Keratinocyte (primary cell): ENCODE measurements around the gene ATG10. TPM values are rescaled to one million over a fixed set of nuclear protein-coding genes. Genes with fewer than 3 reads are reported as not detected.

Experiments used
- DNase-seq: peaks from one replicate; pipeline ENCODE4 v3.0.0-alpha.2; 2011; ENCODE audit warnings: low read depth, missing footprints, low spot score
- FAIRE-seq: peaks from 2 replicates; lab custom pipeline; 2011; peaks lifted over from hg19 to GRCh38; lab: Jason Lieb, UNC
- H2AFZ ChIP-seq: 2 replicates; pipeline ENCODE4 v1.6.0; 2012; ENCODE audit warnings: low read length, control low read depth, inconsistent platforms; ENCODE audit not compliant: control insufficient read depth
- H3K27ac ChIP-seq: 2 replicates; pipeline ENCODE4 v1.5.1; 2011; ENCODE audit warnings: low read length; ENCODE audit not compliant: control insufficient read depth, insufficient read depth
- H3K27me3 ChIP-seq: 3 replicates; pipeline ENCODE4 v1.6.0; 2011; ENCODE audit warnings: low read length; ENCODE audit not compliant: control insufficient read depth, insufficient read depth; ENCODE audit errors: extremely low read depth
- H3K36me3 ChIP-seq, 2 experiments: 2 replicates in 1 of 2; 3 replicates in 1 of 2; pipeline ENCODE4 v1.5.1; 2011; ENCODE audit warnings: low read length in 2 of 2, mild to moderate bottlenecking in 1 of 2; ENCODE audit not compliant: control insufficient read depth in 2 of 2, insufficient read depth in 2 of 2; ENCODE audit errors: extremely low read depth in 1 of 2
- H3K4me1 ChIP-seq: 3 replicates; pipeline ENCODE4 v1.5.1; 2011; ENCODE audit warnings: low read length; ENCODE audit not compliant: control insufficient read depth, insufficient read depth; ENCODE audit errors: extremely low read depth
- H3K4me2 ChIP-seq: 3 replicates; pipeline ENCODE4 v1.6.0; 2011; ENCODE audit warnings: low read depth, low read length; ENCODE audit not compliant: control insufficient read depth, insufficient read depth; ENCODE audit errors: extremely low read depth
- H3K4me3 ChIP-seq, 3 experiments: fragments of 200-600 bp in 1 of 3; sonication (generic) in 1 of 3; 2 replicates in 2 of 3; 3 replicates in 1 of 3; pipeline ENCODE4 v1.5.1; 2011 to 2016; ENCODE audit warnings: low read length in 3 of 3, mild to moderate bottlenecking in 3 of 3, control low read depth in 2 of 3, inconsistent platforms in 1 of 3, low read depth in 1 of 3, mixed read lengths in 1 of 3, mixed run types in 1 of 3, moderate library complexity in 1 of 3; ENCODE audit not compliant: control insufficient read depth in 2 of 3, insufficient read depth in 2 of 3; ENCODE audit errors: extremely low read depth in 1 of 3
- H3K79me2 ChIP-seq: 2 replicates; pipeline ENCODE4 v1.6.0; 2012; ENCODE audit warnings: low read length; ENCODE audit not compliant: control insufficient read depth, insufficient read depth
- H3K9ac ChIP-seq: 3 replicates; pipeline ENCODE4 v1.6.0; 2011; ENCODE audit warnings: low read length; ENCODE audit not compliant: control insufficient read depth, insufficient read depth; ENCODE audit errors: extremely low read depth
- H3K9me1 ChIP-seq: 3 replicates; pipeline ENCODE4 v1.6.0; 2011; ENCODE audit warnings: low read length; ENCODE audit not compliant: control insufficient read depth, insufficient read depth; ENCODE audit errors: extremely low read depth
- H3K9me3 ChIP-seq: 2 replicates; pipeline ENCODE4 v1.5.1; 2012; ENCODE audit warnings: low read depth, low read length; ENCODE audit not compliant: control insufficient read depth
- H4K20me1 ChIP-seq: 3 replicates; pipeline ENCODE4 v1.6.0; 2011; ENCODE audit warnings: low read length; ENCODE audit not compliant: control insufficient read depth, insufficient read depth; ENCODE audit errors: extremely low read depth
- CTCF ChIP-seq, 3 experiments: IDR thresholded peaks in 1 of 3; conservative IDR thresholded peaks in 1 of 3; optimal IDR thresholded peaks in 1 of 3; 2 replicates in 2 of 3; 3 replicates in 1 of 3; pipeline versions ENCODE3 to v1.5.1; 2011; ENCODE audit warnings: low read length in 3 of 3, mild to moderate bottlenecking in 3 of 3, moderate library complexity in 2 of 3, control low read depth in 1 of 3, inconsistent platforms in 1 of 3; ENCODE audit not compliant: insufficient read depth in 2 of 3; ENCODE audit errors: extremely low read depth in 1 of 3
- EZH2 ChIP-seq: IDR thresholded peaks from one replicate; pipeline ENCODE4 v1.6.1; 2012; ENCODE audit warnings: inconsistent platforms, mild to moderate bottlenecking, low read length, moderate library complexity
- dilution Hi-C: fragments of 300-500 bp; cut with MboI; formaldehyde crosslinking; loops from one replicate; pipeline ENCODE4 v1.7.0; 2020; ENCODE audit warnings: low sequenced_read_pairs; ENCODE audit not compliant: extremely low pct_ligation_motif_present
- polyA plus RNA-seq, 5 experiments: library from polyadenylated mRNA; depleted of rRNA in 3 of 5; stranded (reverse) in 3 of 5; stranded (forward) in 1 of 5; unstranded in 1 of 5; fragments of >200 nt; gene quantifications; 1 replicate in 1 of 5; 2 replicates in 3 of 5; 3 replicates in 1 of 5; pipeline versions ENCODE4 v1.2.1 to v1.2.3, GENCODE V29; 2011 to 2012; ENCODE audit warnings: missing spikeins in 2 of 5, low read depth in 1 of 5, low replicate concordance in 1 of 5

ATG10 gene
- polyA plus RNA-seq, 1 donor (not counting 4 experiments of a cell fraction or from before 2014, with no cell fraction given): 5.4 TPM

- peak overlapping the region; percentile 81 to 87 (median 86) for H3K4me3 ChIP-seq
- H3K4me2 ChIP-seq: peak overlapping the region; percentile 90
- no peaks in the 10 kb centered on the region for H4K20me1 ChIP-seq
- no peaks in the 10 kb centered on the region for H3K27me3 ChIP-seq
- peaks cover 4% of the 10 kb centered on the region for H3K4me1 ChIP-seq
- peak overlapping the region; percentile 87 for H3K27ac ChIP-seq
- H3K79me2 ChIP-seq: no peaks in the 10 kb centered on the region
- FAIRE-seq (no peak), DNase-seq (no peak)
- no peaks in the 10 kb centered on the region for H3K9me3 ChIP-seq
- H3K9ac ChIP-seq: peak overlapping the region; percentile 92
- no peak for TF ChIP-seq EZH2
- no peak for TF ChIP-seq CTCF (optimal IDR thresholded peaks at IDR 0.05 in 1 of 3, IDR thresholded peaks at IDR 0.05 in 1 of 3, conservative IDR thresholded peaks at IDR 0.05 in 1 of 3; ENCODE audit: extremely low read depth in 1 of 3, insufficient read depth in 2 of 3, low read length in 3 of 3)
- dilution Hi-C loops: no loop called here
- peak overlapping the region; percentile 94 for H2AFZ ChIP-seq
- H3K36me3 ChIP-seq: peaks cover 0 to 1% of the 10 kb centered on the region in 2 experiments
- H3K9me1 ChIP-seq: no peaks in the 10 kb centered on the region
Observed at GRCh38 chr5:81972492-81972783, 615 bp downstream of the ATG10 start.

- dilution Hi-C loops: no loop called here
- no peak overlapping the region for H2AFZ ChIP-seq
- TF ChIP-seq CTCF (optimal IDR thresholded peaks at IDR 0.05 in 1 of 3, IDR thresholded peaks at IDR 0.05 in 1 of 3, conservative IDR thresholded peaks at IDR 0.05 in 1 of 3; ENCODE audit: extremely low read depth in 1 of 3, insufficient read depth in 2 of 3, low read length in 3 of 3) (no peak), EZH2 (no peak)
- no peak overlapping the region for H3K27ac ChIP-seq
- no peak overlapping the region for H3K9ac ChIP-seq
- no peak overlapping the region for H3K4me3 ChIP-seq
- no peaks in the 10 kb centered on the region for H4K20me1 ChIP-seq
- no peak for DNase-seq
- H3K79me2 ChIP-seq: no peaks in the 10 kb centered on the region
- H3K36me3 ChIP-seq: peaks cover 0 to 1% of the 10 kb centered on the region in 2 experiments
- no peaks in the 10 kb centered on the region for H3K9me3 ChIP-seq
- FAIRE-seq: no peak
- H3K4me2 ChIP-seq: no peak overlapping the region
- no peaks in the 10 kb centered on the region for H3K27me3 ChIP-seq
- no peaks in the 10 kb centered on the region for H3K4me1 ChIP-seq
- no peaks in the 10 kb centered on the region for H3K9me1 ChIP-seq
Observed at GRCh38 chr5:81980160-81980559, 8.3 kb downstream of the ATG10 start.
